Panc1 (cell line): ENCODE results near the gene KCTD19. TPM values are rescaled to one million over a fixed set of nuclear protein-coding genes. Genes with fewer than 3 reads are reported as not detected.

ENCODE experiments used
- ATAC-seq: fragments of 200-7000 bp; cut with Tn5 transposase; 2 replicates; pipeline ENCODE4 v1.9.1; 2020; ENCODE audit warnings: mild to moderate bottlenecking, moderate library complexity
- BruUV-seq: library from RNA; stranded (reverse); fragments of 400-500 nt; replicated peaks from 2 replicates; lab custom pipeline; 2021; lab: Mats Ljungman, UMichigan
- CTCF ChIA-PET: fragments of 300-600 bp; sonication (Branson Sonifier 250); formaldehyde crosslinking; loops from one replicate; lab custom pipeline; 2022; ENCODE audit warnings: antibody characterized with exemption; lab: Charles Lee
- POLR2A ChIA-PET: fragments of 300-600 bp; sonication (Branson Sonifier 250); formaldehyde crosslinking; loops from one replicate; lab custom pipeline; 2022; ENCODE audit warnings: antibody characterized with exemption; lab: Charles Lee
- DNase-seq: peaks from one replicate; pipeline ENCODE4 v3.0.0-alpha.2; 2010; ENCODE audit warnings: low read depth, low spot score
- H3K27ac ChIP-seq: 2 replicates; pipeline ENCODE4 v1.5.1; 2011; ENCODE audit warnings: mild to moderate bottlenecking, low read length, inconsistent platforms
- H3K27me3 ChIP-seq: fragments of 200-500 bp; sonication (Bioruptor generic); 2 replicates; pipeline ENCODE4 v1.6.0; 2014; ENCODE audit warnings: low read length, inconsistent platforms; ENCODE audit not compliant: control insufficient read depth, insufficient read depth
- H3K36me3 ChIP-seq: fragments of 200-500 bp; sonication (Bioruptor generic); 2 replicates; pipeline ENCODE4 v1.5.1; 2014; ENCODE audit warnings: inconsistent platforms, mild to moderate bottlenecking, low read length, moderate library complexity; ENCODE audit not compliant: control insufficient read depth, insufficient read depth
- H3K4me1 ChIP-seq: 2 replicates; pipeline ENCODE4 v1.5.1; 2011; ENCODE audit warnings: inconsistent platforms, mild to moderate bottlenecking, low read length, moderate library complexity; ENCODE audit not compliant: control insufficient read depth, insufficient read depth
- H3K4me3 ChIP-seq, 2 experiments: 2 replicates each; pipeline ENCODE4 v1.5.1; 2011 to 2012; ENCODE audit warnings: low read depth in 2 of 2, low read length in 2 of 2, mild to moderate bottlenecking in 2 of 2, inconsistent platforms in 1 of 2, moderate library complexity in 1 of 2
- H3K9me3 ChIP-seq: fragments of 200-500 bp; sonication (Bioruptor generic); 2 replicates; pipeline ENCODE4 v1.5.1; 2014; ENCODE audit warnings: low read depth, mild to moderate bottlenecking, inconsistent platforms, low read length, moderate library complexity; ENCODE audit not compliant: control insufficient read depth, insufficient read depth
- POLR2AphosphoS5 ChIP-seq: IDR thresholded peaks from 2 replicates; pipeline ENCODE4 v1.6.1; 2012; ENCODE audit warnings: mild to moderate bottlenecking, low read depth, low read length, moderate library complexity
- SIN3A ChIP-seq: IDR thresholded peaks from 2 replicates; pipeline ENCODE4 v1.6.1; 2012; ENCODE audit warnings: low read depth, mild to moderate bottlenecking, low read length, moderate library complexity, borderline replicate concordance; ENCODE audit not compliant: insufficient read depth
- TCF7L2 ChIP-seq: IDR thresholded peaks from 2 replicates; pipeline ENCODE4 v1.6.1; 2011; ENCODE audit warnings: mild to moderate bottlenecking, low read depth, low read length, inconsistent platforms
- in situ Hi-C: cut with HindIII; loops from 2 replicates; pipeline ENCODE4 v1.10.0; 2016; ENCODE audit warnings: low sequenced_read_pairs, low pct_unique_long_range_greater_than_20kb
- intact Hi-C: fragments of 100-400 bp; cut with micrococcal nuclease; formaldehyde crosslinking; loops from one replicate; pipeline ENCODE4 v1.10.0; 2022; ENCODE audit not compliant: unreplicated experiment
- total RNA-seq: library from RNA; stranded (reverse); gene quantifications from one replicate; pipeline ENCODE4 v1.2.1, GENCODE V29; 2021; ENCODE audit not compliant: unreplicated experiment
- TF ChIP-seq, protein P1 (sequence below), 2 experiments: IDR thresholded peaks; 2 replicates each; pipeline ENCODE4 v1.6.1; 2011 to 2012; ENCODE audit warnings: low read depth in 2 of 2, control low read depth in 1 of 2, low read length in 1 of 2, mild to moderate bottlenecking in 1 of 2, moderate library complexity in 1 of 2; ENCODE audit not compliant: insufficient read depth in 1 of 2
- TF ChIP-seq, protein P2 (sequence below): fragments of 450-650 bp; IDR thresholded peaks from 2 replicates; pipeline ENCODE4 v1.5.1; 2017; ENCODE audit warnings: mild to moderate bottlenecking

Gene KCTD19
- total RNA-seq, 1 experiment from 2014 or later = 0.62 TPM

DNA sequence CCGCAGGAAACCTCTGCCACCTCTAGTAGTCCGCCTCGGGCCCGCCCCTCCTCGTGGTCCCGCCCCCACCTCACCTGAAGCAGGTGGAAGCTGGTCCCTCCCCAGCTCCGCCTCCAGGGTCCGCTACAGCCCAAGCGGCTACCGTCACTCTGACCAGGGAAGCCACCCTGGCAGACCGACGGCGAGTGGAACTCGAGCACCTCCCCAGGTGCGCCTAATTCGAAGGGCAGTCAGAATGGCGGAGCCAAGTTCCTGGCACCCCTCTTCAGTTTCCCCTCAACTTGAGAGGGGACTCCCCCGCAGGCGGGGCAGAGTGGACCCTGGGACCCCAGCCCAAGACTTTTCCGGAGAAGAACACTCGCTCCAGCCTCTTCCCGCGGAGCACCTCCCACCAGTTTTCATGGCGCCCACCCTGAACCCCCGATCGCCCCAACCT lies 79.8 kb downstream of the KCTD19 start:
- no peak for DNase-seq
- peak; percentile 21 for ATAC-seq
- BruUV-seq = no TSS peak
- Histone ChIP-seq H3K4me1 (peaks cover 7% of the 10 kb centered on the region), H3K27me3 (no peaks in the 10 kb centered on the region), H3K4me3 (peak overlapping the region; percentile 64 to 73), H3K36me3 (no peaks in the 10 kb centered on the region; the same call in 1 of the 2 replicates), H3K9me3 (no peaks in the 10 kb centered on the region), H3K27ac (no peak overlapping the region)
- CTCF ChIA-PET = no interaction called here
- POLR2A ChIA-PET = interaction anchor here (0.6 kb wide), 1 partner anchor 81 kb away, joined by 4 read pairs; no protein-coding TSS in a partner anchor
- in situ Hi-C loops = no loop called here
- TF ChIP-seq TCF7L2 = no peak
- TF ChIP-seq, protein P1, sequence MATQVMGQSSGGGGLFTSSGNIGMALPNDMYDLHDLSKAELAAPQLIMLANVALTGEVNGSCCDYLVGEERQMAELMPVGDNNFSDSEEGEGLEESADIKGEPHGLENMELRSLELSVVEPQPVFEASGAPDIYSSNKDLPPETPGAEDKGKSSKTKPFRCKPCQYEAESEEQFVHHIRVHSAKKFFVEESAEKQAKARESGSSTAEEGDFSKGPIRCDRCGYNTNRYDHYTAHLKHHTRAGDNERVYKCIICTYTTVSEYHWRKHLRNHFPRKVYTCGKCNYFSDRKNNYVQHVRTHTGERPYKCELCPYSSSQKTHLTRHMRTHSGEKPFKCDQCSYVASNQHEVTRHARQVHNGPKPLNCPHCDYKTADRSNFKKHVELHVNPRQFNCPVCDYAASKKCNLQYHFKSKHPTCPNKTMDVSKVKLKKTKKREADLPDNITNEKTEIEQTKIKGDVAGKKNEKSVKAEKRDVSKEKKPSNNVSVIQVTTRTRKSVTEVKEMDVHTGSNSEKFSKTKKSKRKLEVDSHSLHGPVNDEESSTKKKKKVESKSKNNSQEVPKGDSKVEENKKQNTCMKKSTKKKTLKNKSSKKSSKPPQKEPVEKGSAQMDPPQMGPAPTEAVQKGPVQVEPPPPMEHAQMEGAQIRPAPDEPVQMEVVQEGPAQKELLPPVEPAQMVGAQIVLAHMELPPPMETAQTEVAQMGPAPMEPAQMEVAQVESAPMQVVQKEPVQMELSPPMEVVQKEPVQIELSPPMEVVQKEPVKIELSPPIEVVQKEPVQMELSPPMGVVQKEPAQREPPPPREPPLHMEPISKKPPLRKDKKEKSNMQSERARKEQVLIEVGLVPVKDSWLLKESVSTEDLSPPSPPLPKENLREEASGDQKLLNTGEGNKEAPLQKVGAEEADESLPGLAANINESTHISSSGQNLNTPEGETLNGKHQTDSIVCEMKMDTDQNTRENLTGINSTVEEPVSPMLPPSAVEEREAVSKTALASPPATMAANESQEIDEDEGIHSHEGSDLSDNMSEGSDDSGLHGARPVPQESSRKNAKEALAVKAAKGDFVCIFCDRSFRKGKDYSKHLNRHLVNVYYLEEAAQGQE (IDR thresholded peaks at IDR 0.05; ENCODE audit: insufficient read depth in 1 of 2, low read depth in 2 of 2, low read length in 1 of 2) = no peak
- TF ChIP-seq, protein P2, sequence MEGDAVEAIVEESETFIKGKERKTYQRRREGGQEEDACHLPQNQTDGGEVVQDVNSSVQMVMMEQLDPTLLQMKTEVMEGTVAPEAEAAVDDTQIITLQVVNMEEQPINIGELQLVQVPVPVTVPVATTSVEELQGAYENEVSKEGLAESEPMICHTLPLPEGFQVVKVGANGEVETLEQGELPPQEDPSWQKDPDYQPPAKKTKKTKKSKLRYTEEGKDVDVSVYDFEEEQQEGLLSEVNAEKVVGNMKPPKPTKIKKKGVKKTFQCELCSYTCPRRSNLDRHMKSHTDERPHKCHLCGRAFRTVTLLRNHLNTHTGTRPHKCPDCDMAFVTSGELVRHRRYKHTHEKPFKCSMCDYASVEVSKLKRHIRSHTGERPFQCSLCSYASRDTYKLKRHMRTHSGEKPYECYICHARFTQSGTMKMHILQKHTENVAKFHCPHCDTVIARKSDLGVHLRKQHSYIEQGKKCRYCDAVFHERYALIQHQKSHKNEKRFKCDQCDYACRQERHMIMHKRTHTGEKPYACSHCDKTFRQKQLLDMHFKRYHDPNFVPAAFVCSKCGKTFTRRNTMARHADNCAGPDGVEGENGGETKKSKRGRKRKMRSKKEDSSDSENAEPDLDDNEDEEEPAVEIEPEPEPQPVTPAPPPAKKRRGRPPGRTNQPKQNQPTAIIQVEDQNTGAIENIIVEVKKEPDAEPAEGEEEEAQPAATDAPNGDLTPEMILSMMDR = no peak
- TF ChIP-seq POLR2AphosphoS5 = no peak
- TF ChIP-seq SIN3A = no peak
- intact Hi-C loops = no loop called here

DNA sequence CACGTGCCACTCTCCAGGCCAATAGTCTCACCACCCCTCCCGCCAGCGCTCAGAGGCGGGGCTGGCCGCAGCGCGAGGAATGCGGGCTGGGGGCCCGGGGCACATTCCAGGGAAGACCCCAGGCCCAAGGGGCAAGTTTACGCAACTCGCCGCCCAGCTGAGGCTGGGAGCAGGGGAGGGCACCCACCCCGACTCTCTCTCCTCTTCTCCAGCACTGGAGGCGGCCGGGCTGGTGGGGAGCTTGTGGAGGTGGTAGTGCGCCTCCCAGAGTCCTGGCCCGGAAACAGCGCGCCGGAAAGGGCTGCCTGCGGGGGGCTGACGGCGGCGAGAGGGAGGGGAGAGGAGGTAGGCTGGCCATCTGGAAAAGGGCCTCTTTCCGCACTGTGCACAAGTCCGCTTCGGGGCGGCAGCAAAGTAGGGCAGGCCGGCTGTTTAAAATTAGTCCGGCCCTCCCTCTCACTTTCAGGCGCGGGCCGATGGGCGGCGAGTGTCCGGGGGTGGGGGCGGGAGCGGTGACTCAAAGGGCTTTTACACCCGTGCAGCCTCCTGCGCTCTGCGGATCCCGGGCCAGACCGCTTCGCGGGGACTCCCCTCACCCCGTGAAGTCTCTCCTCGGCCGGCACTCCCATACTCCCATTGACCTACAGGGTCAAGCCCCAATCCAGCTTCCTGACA lies 80.3 kb downstream of the KCTD19 start:
- H3K9me3 ChIP-seq = no peaks in the 10 kb centered on the region
- intact Hi-C loops (no loop called here), in situ Hi-C loops (no loop called here)
- peak overlapping the region; percentile 64 to 73 for H3K4me3 ChIP-seq
- ChIA-PET POLR2A (no interaction called here), CTCF (no interaction called here)
- no peaks in the 10 kb centered on the region; the same call in 1 of the 2 replicates for H3K36me3 ChIP-seq
- ATAC-seq (peak; percentile 50), DNase-seq (no peak)
- H3K27me3 ChIP-seq = no peaks in the 10 kb centered on the region
- H3K4me1 ChIP-seq = peaks cover 11% of the 10 kb centered on the region
- no peak overlapping the region for H3K27ac ChIP-seq
- BruUV-seq = no TSS peak
- TF ChIP-seq, protein P1 (IDR thresholded peaks at IDR 0.05; ENCODE audit: insufficient read depth in 1 of 2, low read depth in 2 of 2, low read length in 1 of 2) = no peak
- TF ChIP-seq TCF7L2 = peak; percentile 46; the same call in 1 of the 2 replicates
- TF ChIP-seq, protein P2 = peak; percentile 25; the same call in 1 of the 2 replicates
